GM10248 (cell line): ENCODE data around the gene UNC93A.
"Not testable (repeated sequence)": the region's sequence is repeated elsewhere in the genome, so short reads cannot be mapped to it uniquely, and the experiment has no call there.

Experiments used
- CTCF ChIA-PET: fragments of 300-600 bp; sonication (Branson Sonifier 250); formaldehyde crosslinking; extraction: SDS; loops from one replicate; lab custom pipeline; 2021; ENCODE audit warnings: antibody characterized with exemption; lab: Yijun Ruan, JAX
- POLR2A ChIA-PET: fragments of 350-650 bp; sonication (Branson Sonifier 250); formaldehyde crosslinking; extraction: SDS; loops from one replicate; lab custom pipeline; 2020; ENCODE audit warnings: antibody characterized with exemption; lab: Yijun Ruan, JAX
- DNase-seq: peaks from one replicate; pipeline ENCODE4 v3.0.0; 2012; ENCODE audit errors: extremely low spot score
- CTCF ChIP-seq: IDR thresholded peaks from 2 replicates; pipeline ENCODE4 v1.5.1; 2012; ENCODE audit warnings: mild to moderate bottlenecking, low read depth; ENCODE audit errors: extremely low read depth, missing control alignments, control extremely low read depth

Gene UNC93A

GRCh38 chr6:167350731-167351655 lies 59.9 kb downstream of the UNC93A start:
- TF ChIP-seq CTCF: peak; percentile 76
- POLR2A ChIA-PET: no interaction called here
- DNase-seq: peak; percentile 61
- CTCF ChIA-PET: interaction anchor here (0.7 to 1.8 kb wide), 12 partner anchors 9 to 576 kb away, joined by 3 to 6 read pairs (median 4); no protein-coding TSS in a partner anchor

- CTCF ChIA-PET: interaction anchor here (0.7 to 1.8 kb wide), 14 partner anchors 9 to 577 kb away, joined by 3 to 6 read pairs (median 4); no protein-coding TSS in a partner anchor
- DNase-seq: no peak
- no peak for TF ChIP-seq CTCF
- POLR2A ChIA-PET: no interaction called here
Observed at GRCh38 chr6:167351656-167352345, 60.7 kb downstream of the UNC93A start.

GRCh38 chr6:167356874-167357273 lies 65.8 kb downstream of the UNC93A start:
- DNase-seq: no peak
- no peak for TF ChIP-seq CTCF
- ChIA-PET POLR2A (no interaction called here), CTCF (no interaction called here)

GRCh38 chr6:167358394-167358793 lies 67.3 kb downstream of the UNC93A start:
- POLR2A ChIA-PET, CTCF ChIA-PET, DNase-seq: not testable (repeated sequence)

GRCh38 chr6:167361170-167361569 lies 70.1 kb downstream of the UNC93A start:
- CTCF ChIA-PET, POLR2A ChIA-PET, DNase-seq: not testable (repeated sequence)
